Vagina (tissue), 2 donors: Measurements from ENCODE around the gene PDCD1LG2.

ENCODE experiments used
- CTCF ChIP-seq, 3 experiments: fragments of 450-650 bp in 2 of 3; fragments of 200-600 bp in 1 of 3; sonication (generic) in 1 of 3; IDR thresholded peaks; one replicate each; pipeline ENCODE4 v1.5.1; 2017 to 2019; ENCODE audit warnings: antibody characterized with exemption in 3 of 3, mild to moderate bottlenecking in 2 of 3, moderate library complexity in 2 of 3
- POLR2A ChIP-seq, 2 donors: fragments of 450-650 bp; IDR thresholded peaks; one replicate each; pipeline ENCODE4 v1.6.1; 2017; ENCODE audit warnings: antibody characterized with exemption in 2 of 2, mild to moderate bottlenecking in 2 of 2, moderate library complexity in 2 of 2
- POLR2AphosphoS5 ChIP-seq, 2 donors: sonication (generic); formaldehyde crosslinking; IDR thresholded peaks; one replicate each; pipeline ENCODE4 v1.9.0; 2017; ENCODE audit warnings: antibody characterized with exemption in 2 of 2, mild to moderate bottlenecking in 2 of 2, low read depth in 1 of 2; ENCODE audit not compliant: insufficient read depth in 1 of 2

GRCh38 chr9:5515261-5515650 is 4.9 kb downstream of the PDCD1LG2 start:
- TF ChIP-seq CTCF (IDR thresholded peaks at IDR 0.05) (no peak), POLR2AphosphoS5 (IDR thresholded peaks at IDR 0.05; ENCODE audit: insufficient read depth in 1 of 2, low read depth in 1 of 2) (no peak), POLR2A (IDR thresholded peaks at IDR 0.05) (no peak)
